Measurements from ENCODE around the gene CADPS. TPM values are rescaled to one million over a fixed set of nuclear protein-coding genes. Genes with fewer than 3 reads are reported as not detected.

CADPS gene
- total RNA-seq, 4 donors from 2014 or later: 2.2 to 6.9 TPM; not detected in 2

DNA sequence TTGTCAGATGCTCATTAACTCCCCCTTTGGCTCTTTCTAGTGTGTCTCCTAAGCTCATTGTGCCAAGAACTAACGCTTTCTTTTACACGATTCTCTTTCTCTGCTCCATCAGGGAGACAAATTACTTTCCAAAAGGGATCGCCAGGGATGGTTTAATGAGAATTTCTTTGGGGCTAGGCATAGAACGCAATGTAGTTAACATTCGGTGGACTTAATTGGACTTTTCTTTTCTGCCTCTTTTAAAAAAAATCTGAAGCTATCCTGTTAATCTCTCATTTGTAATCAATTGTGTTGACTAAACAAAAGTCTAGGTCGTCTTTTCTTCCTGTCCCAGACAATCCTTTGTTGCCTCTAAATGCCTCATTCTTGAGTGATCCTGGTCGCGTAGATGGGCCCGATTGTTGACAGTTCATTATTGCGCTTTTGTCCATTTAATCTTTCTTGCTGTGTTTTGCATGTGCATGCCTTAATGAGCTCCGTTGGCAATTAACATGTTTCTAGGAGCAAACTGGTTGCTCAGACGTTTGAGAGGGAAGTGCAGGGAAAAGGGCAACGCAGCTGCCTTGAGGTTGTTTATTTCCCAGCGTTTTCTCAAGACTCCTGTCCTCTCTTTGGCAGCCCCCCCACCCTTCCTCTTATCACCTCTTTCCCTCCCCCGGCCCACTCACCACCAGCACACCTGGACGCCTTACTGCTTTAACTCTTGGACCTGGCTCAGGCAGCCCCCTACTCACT is 509.7 kb downstream of the CADPS start:
- intact Hi-C loops (cut with DNase I; ENCODE audit: low total_unique reads): no loop called here
- DNase-seq (ENCODE audit: low spot score in 2 of 2): no peak
- no peak overlapping the region for H3K4me3 ChIP-seq (ENCODE audit: low read depth, poor library complexity, severe bottlenecking)
- TF ChIP-seq POLR2A (IDR thresholded peaks at IDR 0.05): no peak
- TF ChIP-seq, protein P1, sequence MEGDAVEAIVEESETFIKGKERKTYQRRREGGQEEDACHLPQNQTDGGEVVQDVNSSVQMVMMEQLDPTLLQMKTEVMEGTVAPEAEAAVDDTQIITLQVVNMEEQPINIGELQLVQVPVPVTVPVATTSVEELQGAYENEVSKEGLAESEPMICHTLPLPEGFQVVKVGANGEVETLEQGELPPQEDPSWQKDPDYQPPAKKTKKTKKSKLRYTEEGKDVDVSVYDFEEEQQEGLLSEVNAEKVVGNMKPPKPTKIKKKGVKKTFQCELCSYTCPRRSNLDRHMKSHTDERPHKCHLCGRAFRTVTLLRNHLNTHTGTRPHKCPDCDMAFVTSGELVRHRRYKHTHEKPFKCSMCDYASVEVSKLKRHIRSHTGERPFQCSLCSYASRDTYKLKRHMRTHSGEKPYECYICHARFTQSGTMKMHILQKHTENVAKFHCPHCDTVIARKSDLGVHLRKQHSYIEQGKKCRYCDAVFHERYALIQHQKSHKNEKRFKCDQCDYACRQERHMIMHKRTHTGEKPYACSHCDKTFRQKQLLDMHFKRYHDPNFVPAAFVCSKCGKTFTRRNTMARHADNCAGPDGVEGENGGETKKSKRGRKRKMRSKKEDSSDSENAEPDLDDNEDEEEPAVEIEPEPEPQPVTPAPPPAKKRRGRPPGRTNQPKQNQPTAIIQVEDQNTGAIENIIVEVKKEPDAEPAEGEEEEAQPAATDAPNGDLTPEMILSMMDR (IDR thresholded peaks at IDR 0.05): no peak
- 33 to 39% methylated on average over 16 of the region's 16 CpGs for WGBS, 2 donors

DNA sequence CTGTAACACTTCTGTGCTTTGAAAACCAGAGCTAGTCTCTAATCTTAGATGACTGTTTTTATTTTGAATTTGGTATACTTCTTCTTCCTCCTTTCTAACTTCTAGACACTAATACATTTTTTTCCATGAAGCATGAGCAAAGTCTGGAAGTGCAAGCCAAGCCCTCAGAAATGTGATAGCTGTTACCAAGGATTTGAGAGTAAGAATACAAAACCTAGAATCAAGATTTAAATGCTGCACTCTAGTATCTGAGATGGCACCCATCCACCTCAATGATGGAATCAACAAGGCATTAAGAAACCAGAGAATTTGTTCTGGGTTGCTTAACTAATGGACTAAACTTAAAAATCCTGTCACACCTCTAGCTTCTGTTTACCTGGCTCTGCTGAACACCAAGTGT is 511.0 kb downstream of the CADPS start:
- TF ChIP-seq, protein P1 (IDR thresholded peaks at IDR 0.05): no peak
- no peak for TF ChIP-seq POLR2A (IDR thresholded peaks at IDR 0.05)
- H3K4me3 ChIP-seq (ENCODE audit: low read depth, poor library complexity, severe bottlenecking): no peak overlapping the region
- intact Hi-C loops (cut with DNase I; ENCODE audit: low total_unique reads): no loop called here
- no peak for DNase-seq (ENCODE audit: low spot score in 2 of 2)

DNA sequence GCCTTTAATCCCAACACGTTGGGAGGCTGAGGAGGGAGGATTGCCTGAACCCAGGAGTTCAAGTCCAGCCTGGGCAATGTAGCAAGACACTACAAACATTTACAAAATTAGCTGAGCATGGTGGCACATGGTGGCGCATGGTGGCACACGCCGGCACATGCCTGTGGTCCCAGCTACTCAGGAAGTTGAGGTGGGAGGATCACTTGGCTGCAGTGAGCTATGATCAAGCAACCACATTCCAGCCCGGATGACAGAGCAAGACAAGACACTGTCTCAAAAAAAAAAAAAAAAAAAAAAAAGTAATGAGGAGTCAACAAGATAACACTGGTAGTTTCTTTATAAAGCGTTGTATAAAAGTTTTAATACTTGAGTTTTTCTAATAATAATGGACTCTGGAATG is 511.9 kb downstream of the CADPS start:
- 63 to 65% methylated on average over 6 of the region's 6 CpGs for WGBS, 2 donors
- intact Hi-C loops (cut with DNase I; ENCODE audit: low total_unique reads): no loop called here

DNA sequence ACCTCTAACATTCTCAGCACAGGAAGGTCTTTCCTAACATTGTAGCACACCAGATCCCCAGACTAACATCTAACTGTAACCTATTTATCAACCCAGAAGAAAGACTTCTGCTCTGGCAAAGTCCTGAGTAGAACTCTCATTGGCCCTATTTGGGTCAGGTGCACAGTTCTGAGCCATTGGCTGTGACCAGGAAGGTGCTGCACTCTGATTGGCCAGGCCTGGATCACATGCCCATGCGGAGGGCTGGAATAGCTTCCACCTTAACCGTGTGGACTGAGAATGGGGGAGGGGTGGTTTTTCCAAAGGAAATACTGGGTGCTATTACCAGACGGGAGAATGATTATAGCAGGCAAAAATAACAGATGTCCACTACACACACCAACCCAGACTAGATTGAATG is 513.4 kb downstream of the CADPS start:
- intact Hi-C loops (cut with DNase I; ENCODE audit: low total_unique reads): no loop called here
- H3K4me3 ChIP-seq (ENCODE audit: low read depth, poor library complexity, severe bottlenecking): no peak overlapping the region
- 64 to 79% methylated on average over 3 of the region's 3 CpGs for WGBS, 2 donors
- DNase-seq (ENCODE audit: low spot score in 2 of 2): no peak
- no peak for TF ChIP-seq POLR2A (IDR thresholded peaks at IDR 0.05)
- TF ChIP-seq, protein P1 (IDR thresholded peaks at IDR 0.05): no peak

More for the DNA sequence above, 511.9 kb downstream of the CADPS start:
- DNase-seq (ENCODE audit: low spot score in 2 of 2): no peak
- TF ChIP-seq, protein P1 (IDR thresholded peaks at IDR 0.05): no peak
- TF ChIP-seq POLR2A (IDR thresholded peaks at IDR 0.05): no peak
- no peak overlapping the region for H3K4me3 ChIP-seq (ENCODE audit: low read depth, poor library complexity, severe bottlenecking)

DNA sequence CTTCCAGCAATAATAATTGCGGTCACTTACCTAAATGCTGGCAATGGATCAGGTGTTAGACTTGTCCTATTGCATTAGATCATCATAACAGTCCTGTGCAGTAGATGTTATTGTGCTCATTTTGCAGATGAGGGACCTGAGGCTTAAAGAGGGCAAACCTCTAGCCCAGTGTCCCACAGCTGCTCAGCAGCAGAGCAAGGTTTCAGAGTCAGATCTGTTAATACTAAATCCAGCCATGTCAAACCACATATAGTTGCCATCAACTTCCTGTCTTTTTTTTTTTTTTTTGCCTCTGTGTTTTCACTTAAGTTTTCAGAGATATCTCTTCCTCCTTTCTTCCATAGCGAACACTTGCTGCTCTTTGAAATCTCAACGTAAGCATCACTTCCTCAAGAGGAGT is 514.0 kb downstream of the CADPS start:
- DNase-seq (ENCODE audit: low spot score in 2 of 2): no peak
- WGBS, 2 donors: 81 to 84% methylated on average over 3 of the region's 3 CpGs
- intact Hi-C loops (cut with DNase I; ENCODE audit: low total_unique reads): no loop called here
- no peak for TF ChIP-seq POLR2A (IDR thresholded peaks at IDR 0.05)
- TF ChIP-seq, protein P1 (IDR thresholded peaks at IDR 0.05): no peak
- H3K4me3 ChIP-seq (ENCODE audit: low read depth, poor library complexity, severe bottlenecking): no peak overlapping the region

DNA sequence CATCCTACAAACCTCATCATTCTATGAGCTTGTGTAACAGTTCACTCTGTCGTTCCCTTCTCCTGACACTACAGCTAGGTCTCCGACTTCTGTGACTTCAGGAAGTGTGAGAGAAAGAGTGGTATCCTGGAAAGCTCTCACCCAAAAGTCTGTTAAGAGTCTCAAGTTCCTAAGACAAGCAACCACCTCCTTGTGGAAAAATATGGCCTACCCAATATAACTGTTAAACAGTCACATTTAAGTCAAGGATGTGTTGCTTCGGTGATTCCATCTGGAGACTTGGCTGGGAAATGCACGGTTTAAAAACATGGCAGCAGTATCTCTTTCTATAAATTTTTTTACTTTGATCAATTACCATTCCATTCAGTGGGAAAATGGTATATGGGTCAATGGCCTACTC is 515.7 kb downstream of the CADPS start:
- DNase-seq (ENCODE audit: low spot score in 2 of 2): no peak
- WGBS, 2 donors: 82 to 85% methylated on average over 4 of the region's 4 CpGs
- no peak for TF ChIP-seq POLR2A (IDR thresholded peaks at IDR 0.05)
- TF ChIP-seq, protein P1 (IDR thresholded peaks at IDR 0.05): no peak
- H3K4me3 ChIP-seq (ENCODE audit: low read depth, poor library complexity, severe bottlenecking): no peak overlapping the region
- intact Hi-C loops (cut with DNase I; ENCODE audit: low total_unique reads): no loop called here
